Germinal center (tissue), 1 donor: ENCODE measurements around the gene REN.

ENCODE experiments used
- DNase-seq: peaks from one replicate; pipeline ENCODE4 v3.0.0; 2012; ENCODE audit warnings: mixed read lengths, low spot score

The REN gene

DNA sequence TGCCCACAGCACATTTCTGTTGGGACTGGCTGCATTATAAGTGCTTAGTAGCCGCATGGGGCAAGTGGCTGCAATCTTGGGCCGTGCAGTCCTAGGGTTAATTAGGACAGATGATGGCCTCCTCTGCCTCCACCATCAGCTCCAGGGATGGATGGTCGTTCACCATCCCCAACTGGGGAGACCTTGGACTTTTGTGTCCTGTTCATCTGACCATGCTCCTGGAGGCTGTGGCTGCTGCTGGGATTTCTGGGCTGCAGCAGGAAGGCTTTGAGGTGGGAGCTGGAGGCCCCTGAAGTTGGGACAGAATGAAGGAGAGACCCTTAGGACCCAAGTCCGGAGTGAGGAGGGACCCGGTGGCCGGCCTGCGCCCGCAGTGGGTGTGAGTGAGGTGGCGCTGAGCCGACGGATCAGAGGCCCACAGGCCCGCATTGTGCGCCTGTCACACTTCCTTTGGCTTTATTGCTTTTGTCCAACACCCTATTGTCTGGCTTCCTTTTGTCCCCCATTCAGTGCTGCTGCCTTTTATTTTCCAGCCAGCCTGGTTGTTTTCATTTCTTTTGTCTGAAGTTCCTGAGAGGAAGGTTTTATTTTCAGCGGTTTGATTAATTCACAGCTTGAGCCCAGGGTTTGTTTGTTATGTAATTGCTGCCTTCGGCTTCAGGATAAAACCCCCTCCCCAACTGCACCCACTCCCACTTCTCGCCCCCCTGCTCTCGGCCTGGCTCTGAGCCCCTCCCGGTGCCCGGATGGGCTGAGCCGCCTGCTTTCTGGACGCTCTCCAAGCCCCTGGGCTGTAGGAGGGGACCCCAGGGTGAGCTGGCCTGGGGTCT is 57.6 kb downstream of the REN start:
- no peak for DNase-seq

DNA sequence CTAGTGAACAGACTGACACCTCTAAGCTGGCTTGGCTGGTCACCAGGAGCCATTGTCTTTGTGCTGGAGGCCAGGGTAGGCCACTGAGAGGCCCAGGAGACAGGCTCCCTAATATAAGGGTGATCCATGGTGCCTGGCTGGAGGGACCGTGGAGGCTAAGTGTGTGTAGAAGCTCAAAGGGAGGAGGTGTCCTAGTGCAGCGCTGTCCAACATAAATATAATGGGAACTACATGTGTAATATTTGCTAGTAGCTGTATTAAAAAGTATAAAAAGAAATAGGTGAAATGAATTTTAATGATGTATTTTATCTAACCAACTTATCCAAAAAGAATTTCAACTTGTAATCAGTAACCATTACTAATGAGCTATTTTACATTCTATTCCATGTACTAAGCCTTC is 58.2 kb downstream of the REN start:
- DNase-seq = no peak

DNA sequence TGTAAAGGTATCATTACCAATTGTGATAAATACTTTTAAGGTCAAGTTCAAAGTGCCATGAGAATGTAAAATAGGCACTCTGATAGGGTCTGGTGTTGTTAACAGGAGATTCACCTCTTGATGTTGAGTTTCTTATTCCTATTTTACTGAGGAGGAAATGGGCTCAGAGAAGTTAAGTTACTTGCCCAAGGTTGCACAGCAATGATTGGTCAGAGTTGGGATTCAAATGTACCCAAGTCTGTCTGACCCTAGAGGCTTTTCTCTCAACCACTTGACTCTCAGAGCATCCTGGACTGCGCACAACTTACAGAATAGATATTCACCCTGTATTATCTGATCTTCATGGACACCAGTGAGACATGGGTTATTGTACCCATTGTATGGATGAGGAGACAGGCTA is 59.3 kb downstream of the REN start:
- no peak for DNase-seq

DNA sequence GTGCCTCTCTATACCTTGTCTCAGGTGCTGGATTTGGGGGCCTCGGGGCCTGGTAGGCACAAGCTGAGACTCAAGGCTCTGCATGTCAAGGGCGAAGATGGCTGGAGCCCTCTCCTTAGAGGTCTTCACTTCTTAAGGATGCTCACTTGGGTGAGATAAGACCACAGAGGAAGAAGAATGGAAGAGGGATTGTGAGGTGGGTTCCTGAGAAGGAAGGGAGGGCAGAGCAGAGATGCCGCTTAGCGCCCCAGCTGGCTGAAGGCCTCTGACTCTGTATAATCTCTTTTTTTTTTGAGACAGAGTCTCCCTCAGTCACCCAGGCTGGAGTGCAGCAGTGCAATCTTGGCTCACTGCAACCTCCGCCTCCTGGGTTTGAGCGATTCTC is 61.0 kb downstream of the REN start:
- no peak for DNase-seq
